Measurements from ENCODE around the gene TICRR. TPM values are rescaled to one million over a fixed set of nuclear protein-coding genes. Genes with fewer than 3 reads are reported as not detected.
A peak's percentile ranks its signal among the peaks of the same experiment; 100 is the strongest.

TICRR gene
- total and polyA plus RNA-seq, 2 of the 4 experiments (the other 2 are of a cell fraction): 3.0 to 4.2 TPM

DNA sequence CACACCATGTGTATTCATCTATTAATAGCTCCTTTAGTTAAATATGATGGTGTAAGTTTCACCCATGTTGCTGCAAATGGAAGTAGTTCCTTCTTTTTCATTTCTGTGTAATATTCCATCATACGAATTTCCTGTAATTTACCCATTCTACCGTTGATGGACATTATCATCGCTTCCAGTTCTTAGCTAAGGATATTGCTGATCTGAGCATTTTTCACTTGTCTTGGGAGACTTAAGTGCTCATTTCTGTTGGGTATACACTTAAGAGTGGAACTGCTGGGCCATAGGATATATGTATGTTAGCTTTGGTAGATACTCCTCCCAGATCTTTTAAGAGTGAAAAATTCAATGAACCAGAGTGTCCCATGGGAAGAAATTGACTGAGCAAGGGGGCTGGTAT lies 92.9 kb downstream of the TICRR start:
- Histone ChIP-seq H3K14ac (replicated peaks; ENCODE audit: low read depth, low read length) (no peak overlapping the region), H4K91ac (ENCODE audit: insufficient read depth, low read depth, low read length) (no peak overlapping the region), H3K27ac (ENCODE audit: insufficient read depth, low read length) (no peak overlapping the region), H2BK120ac (ENCODE audit: low read depth, low read length) (no peak overlapping the region), H3K4me3 (ENCODE audit: insufficient read depth, low read depth, low read length) (no peak overlapping the region), H4K8ac (ENCODE audit: low read depth in 2 of 2, low read length in 2 of 2) (no peak overlapping the region), H3K79me1 (ENCODE audit: low read depth in 1 of 2, low read length in 2 of 2) (no peaks in the 10 kb centered on the region), H3K9ac (ENCODE audit: low read depth, low read length) (no peak overlapping the region), H3K23ac (ENCODE audit: low read depth, low read length) (no peak overlapping the region), H4K20me1 (ENCODE audit: insufficient read depth, low read length) (no peaks in the 10 kb centered on the region), H3K4me1 (ENCODE audit: control insufficient read depth, insufficient read depth, low read length) (peaks cover 5% of the 10 kb centered on the region), H2BK15ac (ENCODE audit: low read depth, low read length) (no peak overlapping the region), H3K9me1 (ENCODE audit: insufficient read depth, low read length) (peaks cover 11% of the 10 kb centered on the region; the same call in 1 of the 2 replicates), H2AK9ac (replicated peaks; ENCODE audit: low read depth, low read length, poor library complexity) (no peak overlapping the region), H3K27me3 (ENCODE audit: control insufficient read depth, insufficient read depth, low read length) (no peaks in the 10 kb centered on the region), H3K9me3 (ENCODE audit: control insufficient read depth, insufficient read depth, low read length) (no peaks in the 10 kb centered on the region), H4K5ac (ENCODE audit: low read depth, low read length) (no peak overlapping the region), H3K18ac (ENCODE audit: low read depth, low read length) (no peak overlapping the region), H2BK5ac (ENCODE audit: low read depth, low read length, poor library complexity, severe bottlenecking) (no peak overlapping the region), H2AK5ac (ENCODE audit: low read depth, low read length) (no peak overlapping the region), H3K56ac (ENCODE audit: extremely low read depth, insufficient read depth, low read length) (no peak overlapping the region), H3K36me3 (ENCODE audit: control insufficient read depth, insufficient read depth, low read length) (no peaks in the 10 kb centered on the region), H3K4me2 (ENCODE audit: low read depth, low read length) (no peak overlapping the region), H2BK20ac (ENCODE audit: low read depth, low read length) (no peak overlapping the region), H3K4ac (ENCODE audit: low read depth, low read length) (no peak overlapping the region), H2AFZ (replicated peaks; ENCODE audit: low read length, poor library complexity) (no peak overlapping the region)
- ChIA-PET POLR2A (ENCODE audit: unreplicated experiment) (no interaction called here), CTCF (no interaction called here)
- dilution Hi-C loops (cut with HindIII; ENCODE audit: low sequenced_read_pairs, unreplicated experiment) (no loop called here), in situ Hi-C loops (cut with MboI; ENCODE audit: low sequenced_read_pairs) (no loop called here), intact Hi-C loops (cut with micrococcal nuclease) (no loop called here)
- ATAC-seq (ENCODE audit: low read depth): no peak
- DNase-seq: no peak
- WGBS, 2 experiments (ENCODE audit: extremely low coverage in 2 of 2, insufficient read length in 1 of 2): no CpG with 5 or more reads among the region's 3 CpGs
- no peak for TF ChIP-seq POLR2A (IDR thresholded peaks at IDR 0.05; ENCODE audit: low read depth, low read length)
- TF ChIP-seq MAFK (IDR thresholded peaks at IDR 0.05; ENCODE audit: low read depth, low read length): peak; percentile 77
- no peak for TF ChIP-seq RCOR1 (IDR thresholded peaks at IDR 0.05; ENCODE audit: insufficient replicate concordance, low read length)
- no peak for TF ChIP-seq RAD21 (IDR thresholded peaks at IDR 0.05; ENCODE audit: low read length)
- no peak for TF ChIP-seq NFE2L2 (IDR thresholded peaks at IDR 0.05; ENCODE audit: low read depth, low read length)
- TF ChIP-seq RFX5 (IDR thresholded peaks at IDR 0.05; ENCODE audit: low read depth, low read length): no peak
- TF ChIP-seq BHLHE40 (IDR thresholded peaks at IDR 0.05; ENCODE audit: low read depth, low read length): no peak
- no peak for TF ChIP-seq SMC3 (IDR thresholded peaks at IDR 0.05; ENCODE audit: low read depth, low read length)
- BruUV-seq (replicated peaks): no TSS peak
